ENCODE data around the gene SEC61A2. TPM values are rescaled to one million over a fixed set of nuclear protein-coding genes. Genes with fewer than 3 reads are reported as not detected.
"Not testable (repeated sequence)": the region's sequence is repeated elsewhere in the genome, so short reads cannot be mapped to it uniquely, and the experiment has no call there.

The SEC61A2 gene
- total and polyA plus RNA-seq, 2 donors (not counting 1 experiment from before 2014, with no cell fraction given) = 10.7 to 20.2 TPM

- intact Hi-C loops (cut with micrococcal nuclease) = no loop called here
- no peak overlapping the region for H3K27ac Mint-ChIP-seq
- WGBS (ENCODE audit: insufficient coverage) = 100% methylated on average over 5 of the region's 6 CpGs
Observed at GRCh38 chr10:12165999-12166775, 36.7 kb downstream of the SEC61A2 start.

DNA sequence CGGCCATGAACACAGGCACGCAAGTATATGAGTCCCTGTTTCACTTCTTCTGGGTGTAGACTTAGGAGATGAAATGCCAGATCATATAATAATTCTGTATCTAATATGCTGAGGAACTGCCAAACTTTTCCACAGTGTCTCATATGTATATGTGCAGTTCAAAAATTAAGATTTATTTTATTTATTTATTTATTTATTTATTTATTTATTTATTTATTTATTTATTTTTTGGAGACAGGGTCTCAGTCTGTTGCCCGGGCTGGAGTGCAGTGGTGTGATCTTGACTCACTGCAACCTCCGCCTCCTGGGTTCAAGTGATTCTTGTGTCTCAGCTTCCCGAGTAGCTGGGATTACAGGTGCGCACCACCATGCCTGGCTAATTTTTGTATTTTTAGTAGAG, 42.0 kb downstream of the SEC61A2 start:
- H3K9me3 ChIP-seq (ENCODE audit: control extremely low read depth in 1 of 3, control insufficient read depth in 2 of 3, insufficient read depth in 1 of 3, low read length in 2 of 3); H3K4me1 ChIP-seq (ENCODE audit: control insufficient read depth in 2 of 2, insufficient read depth in 2 of 2, low read length in 2 of 2); intact Hi-C loops (cut with micrococcal nuclease); H3K27me3 ChIP-seq (replicated peaks in 1 of 4; ENCODE audit: control extremely low read depth in 1 of 4, control insufficient read depth in 3 of 4, insufficient read depth in 4 of 4, low read length in 3 of 4); H3K9ac ChIP-seq (ENCODE audit: low read length); H3K27me3 Mint-ChIP-seq; DNase-seq; H4K20me1 ChIP-seq (ENCODE audit: control insufficient read depth, insufficient read depth, low read length, poor library complexity, severe bottlenecking); H2AFZ ChIP-seq (ENCODE audit: insufficient read depth, low read depth, low read length, poor library complexity, severe bottlenecking); H3K79me2 ChIP-seq (ENCODE audit: control insufficient read depth, insufficient read depth, low read length); H3K4me3 ChIP-seq (ENCODE audit: control extremely low read depth in 1 of 5, extremely low read depth in 1 of 5, insufficient read depth in 1 of 5, low read depth in 2 of 5, low read length in 4 of 5); H3K27ac Mint-ChIP-seq; ATAC-seq (ENCODE audit: low read depth); H3K27ac ChIP-seq (ENCODE audit: low read length in 2 of 2); POLR2A ChIA-PET; H3K4me2 ChIP-seq (replicated peaks; ENCODE audit: low read depth, low read length, poor library complexity, severe bottlenecking); H3K4me1 Mint-ChIP-seq; H3K9me3 Mint-ChIP-seq (ENCODE audit: insufficient read depth); H3K4me3 Mint-ChIP-seq: not testable (repeated sequence)
- whole genome bisulfite sequencing (ENCODE audit: insufficient coverage) = 100% methylated on average over 3 of the region's 6 CpGs
- CTCF ChIA-PET = interaction anchor here (0.6 to 1.1 kb wide), 2 partner anchors 20 to 43 kb away, joined by 3 read pairs; no protein-coding TSS in a partner anchor
- H3K36me3 ChIP-seq (replicated peaks in 1 of 2; ENCODE audit: control extremely low read depth in 1 of 2, control insufficient read depth in 1 of 2, extremely low read depth in 1 of 2, insufficient read depth in 2 of 2, low read length in 1 of 2) = peaks cover 11 to 61% of the 10 kb centered on the region in 2 experiments

More at GRCh38 chr10:12165999-12166775, 36.7 kb downstream of the SEC61A2 start:
- H3K4me1 ChIP-seq (ENCODE audit: control insufficient read depth in 2 of 2, insufficient read depth in 2 of 2, low read length in 2 of 2) = no peaks in the 10 kb centered on the region
- POLR2A ChIA-PET = no interaction called here
- no peaks in the 10 kb centered on the region for H3K27me3 ChIP-seq (replicated peaks in 1 of 4; ENCODE audit: control extremely low read depth in 1 of 4, control insufficient read depth in 3 of 4, insufficient read depth in 4 of 4, low read length in 3 of 4)
- H3K9ac ChIP-seq (ENCODE audit: low read length) = no peak overlapping the region
- Mint-ChIP-seq H3K27me3 (no peaks in the 10 kb centered on the region), H3K9me3 (ENCODE audit: insufficient read depth) (no peaks in the 10 kb centered on the region), H3K4me3 (no peak overlapping the region), H3K4me1 (no peaks in the 10 kb centered on the region)
- H3K9me3 ChIP-seq (ENCODE audit: control extremely low read depth in 1 of 3, control insufficient read depth in 2 of 3, insufficient read depth in 1 of 3, low read length in 2 of 3) = no peaks in the 10 kb centered on the region
- no peak overlapping the region for H3K27ac ChIP-seq (ENCODE audit: low read length in 2 of 2)
- no peak overlapping the region for H3K4me3 ChIP-seq (ENCODE audit: control extremely low read depth in 1 of 5, extremely low read depth in 1 of 5, insufficient read depth in 1 of 5, low read depth in 2 of 5, low read length in 4 of 5)
- DNase-seq (no peak), ATAC-seq (ENCODE audit: low read depth) (no peak)
- H3K4me2 ChIP-seq (replicated peaks; ENCODE audit: low read depth, low read length, poor library complexity, severe bottlenecking) = no peak overlapping the region
- H3K36me3 ChIP-seq (replicated peaks in 1 of 2; ENCODE audit: control extremely low read depth in 1 of 2, control insufficient read depth in 1 of 2, extremely low read depth in 1 of 2, insufficient read depth in 2 of 2, low read length in 1 of 2) = peaks cover 14 to 63% of the 10 kb centered on the region in 2 experiments
- CTCF ChIA-PET = no interaction called here
- H2AFZ ChIP-seq (ENCODE audit: insufficient read depth, low read depth, low read length, poor library complexity, severe bottlenecking) = no peak overlapping the region
- TF ChIP-seq EZH2 (IDR thresholded peaks at IDR 0.05; ENCODE audit: borderline replicate concordance, insufficient read depth, low read depth, low read length, poor library complexity, severe bottlenecking) (no peak), CTCF (IDR thresholded peaks at IDR 0.05) (no peak)
- no peaks in the 10 kb centered on the region for H3K79me2 ChIP-seq (ENCODE audit: control insufficient read depth, insufficient read depth, low read length)
- no peaks in the 10 kb centered on the region for H4K20me1 ChIP-seq (ENCODE audit: control insufficient read depth, insufficient read depth, low read length, poor library complexity, severe bottlenecking)

Data from B cell (primary cell).